Measurements from ENCODE around the gene ITGB2.

The ITGB2 gene

GRCh38 chr21:44844256-44844655, 76.4 kb downstream of the ITGB2 start:
- DNase-seq = no peak

DNA sequence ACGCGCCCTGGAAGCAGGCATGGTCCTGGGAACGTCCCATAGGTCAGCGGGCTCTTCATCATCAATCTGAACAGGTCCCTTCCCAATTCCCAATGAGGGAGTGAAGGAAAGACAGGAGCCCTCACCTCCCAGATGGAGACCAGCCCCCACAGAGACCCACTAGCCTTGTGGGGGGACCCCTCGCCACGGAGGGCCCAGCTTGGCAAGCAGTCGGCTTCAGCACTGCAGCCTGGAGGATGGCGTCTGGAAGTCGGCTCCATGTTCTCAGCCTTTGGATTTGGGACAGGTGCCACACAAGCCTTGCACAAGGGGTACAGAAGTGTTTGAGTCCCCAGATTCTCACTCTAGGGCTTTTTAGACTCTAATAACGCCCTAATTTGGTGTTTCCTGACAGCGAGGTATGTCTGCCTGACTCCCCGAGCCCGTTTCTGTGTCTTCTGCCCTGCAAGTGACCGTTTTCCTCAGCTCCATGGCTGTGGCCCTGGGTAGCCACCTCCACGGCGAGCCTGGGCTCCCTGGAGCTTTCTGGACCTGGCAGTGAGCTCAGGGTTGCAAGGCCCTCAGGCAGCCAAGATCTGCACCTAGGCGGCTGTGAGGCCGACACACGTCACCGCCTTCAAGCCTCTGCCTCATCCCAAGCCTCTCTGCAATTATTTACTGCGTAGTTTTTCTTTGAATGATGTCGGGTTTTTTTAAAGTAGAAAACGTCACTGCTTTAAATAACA, 77.8 kb downstream of the ITGB2 start:
- DNase-seq = no peak

DNA sequence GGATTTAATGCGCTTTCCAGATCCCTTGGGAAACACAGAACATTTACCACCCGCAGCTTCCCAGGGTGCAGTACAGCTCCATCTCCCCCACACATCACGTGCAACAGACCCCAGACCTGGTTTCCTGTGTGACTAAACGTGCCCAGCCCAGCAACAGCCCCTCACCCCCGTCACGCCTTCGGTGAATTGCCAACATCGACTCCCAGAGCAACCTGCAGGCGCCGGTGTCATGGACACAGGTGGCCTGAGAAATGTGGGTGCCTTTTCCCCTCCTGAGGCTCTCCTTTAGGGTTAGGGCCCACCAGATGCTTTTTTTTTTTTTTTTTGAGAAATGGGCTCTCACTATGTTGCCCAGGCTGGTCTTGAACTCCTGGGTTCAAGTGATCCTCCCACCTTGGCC, 78.6 kb downstream of the ITGB2 start:
- DNase-seq = no peak

DNA sequence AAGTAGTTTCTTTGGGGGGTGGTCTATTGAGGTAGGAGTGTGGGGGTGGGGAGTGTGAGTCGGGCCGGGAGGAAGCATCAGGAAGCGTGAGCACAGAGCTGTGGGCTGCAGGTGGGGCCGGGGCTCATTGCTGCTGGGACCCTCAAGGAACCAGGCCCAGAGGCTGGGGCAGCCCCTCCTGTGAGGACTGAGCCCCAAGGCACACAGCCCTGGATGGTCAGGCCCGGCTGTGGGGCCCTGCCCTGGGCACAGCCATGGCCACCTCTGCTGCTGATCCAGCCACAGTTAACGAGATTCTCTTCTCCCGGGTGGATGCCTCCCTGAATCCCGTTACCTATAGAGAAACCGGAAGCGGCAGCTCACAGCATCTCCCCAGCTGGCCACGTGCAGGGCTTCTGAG, 79.9 kb downstream of the ITGB2 start:
- DNase-seq = no peak

DNA sequence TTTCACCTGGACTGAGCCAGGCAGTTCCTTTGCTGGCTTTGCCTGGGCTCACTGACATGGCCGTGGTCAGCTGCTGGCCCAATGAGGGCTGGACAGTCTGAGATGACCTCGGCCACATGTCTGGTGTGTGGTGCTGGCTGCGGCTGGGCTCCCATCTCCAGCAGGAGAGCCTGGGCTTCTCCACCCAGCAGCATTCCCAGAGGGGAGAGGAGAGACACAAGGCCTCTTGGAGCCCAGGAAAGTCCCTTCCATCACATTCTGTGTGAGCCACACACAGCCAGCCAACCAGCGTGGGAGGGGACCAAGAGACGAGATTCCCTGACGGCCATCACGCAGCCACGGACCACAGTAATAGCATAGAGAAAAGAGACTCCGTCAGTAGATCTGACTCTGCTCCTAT, 81.7 kb downstream of the ITGB2 start:
- no peak for DNase-seq

DNA sequence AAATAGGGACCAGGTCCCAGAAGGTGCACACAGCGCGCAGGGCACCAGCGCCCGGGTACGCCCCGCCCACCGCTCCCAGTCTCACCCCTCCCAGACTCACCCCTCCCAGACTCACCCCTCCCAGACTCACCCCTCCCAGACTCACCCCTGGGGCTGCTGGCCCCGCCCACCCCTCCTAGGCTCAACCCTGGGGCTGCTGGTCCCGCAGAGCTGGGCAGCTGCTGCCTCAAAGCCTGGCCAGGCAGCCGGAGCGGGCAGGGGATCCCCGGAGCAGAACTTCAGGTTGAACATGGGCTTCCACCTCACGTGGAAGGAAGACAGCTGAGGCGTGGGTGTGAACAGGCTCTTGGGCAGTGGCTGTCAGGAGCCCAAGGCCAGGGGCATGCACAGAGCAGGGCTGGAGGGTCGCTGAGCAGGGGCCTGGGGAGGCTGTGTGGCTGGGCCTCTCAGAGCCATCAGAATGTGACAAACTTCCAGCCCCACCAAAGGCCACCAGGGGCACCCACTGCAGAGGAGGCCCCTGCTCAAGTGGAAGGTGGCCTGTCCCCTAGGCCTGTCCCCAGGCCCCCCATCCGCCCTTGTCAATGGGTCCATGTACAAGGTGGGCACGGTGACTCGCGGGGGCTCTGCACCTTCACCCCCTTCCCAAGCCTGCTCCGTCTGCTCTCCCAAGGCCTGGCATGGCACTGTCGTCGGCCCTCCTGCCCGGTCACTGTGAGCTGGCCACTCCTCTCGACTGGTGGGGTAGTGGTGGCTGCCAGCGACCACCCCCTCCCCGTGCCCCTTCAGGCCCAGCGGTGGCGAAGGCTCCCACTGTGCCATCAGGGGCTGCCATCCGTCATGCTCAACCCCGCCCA, 82.4 kb downstream of the ITGB2 start:
- no peak for DNase-seq

DNA sequence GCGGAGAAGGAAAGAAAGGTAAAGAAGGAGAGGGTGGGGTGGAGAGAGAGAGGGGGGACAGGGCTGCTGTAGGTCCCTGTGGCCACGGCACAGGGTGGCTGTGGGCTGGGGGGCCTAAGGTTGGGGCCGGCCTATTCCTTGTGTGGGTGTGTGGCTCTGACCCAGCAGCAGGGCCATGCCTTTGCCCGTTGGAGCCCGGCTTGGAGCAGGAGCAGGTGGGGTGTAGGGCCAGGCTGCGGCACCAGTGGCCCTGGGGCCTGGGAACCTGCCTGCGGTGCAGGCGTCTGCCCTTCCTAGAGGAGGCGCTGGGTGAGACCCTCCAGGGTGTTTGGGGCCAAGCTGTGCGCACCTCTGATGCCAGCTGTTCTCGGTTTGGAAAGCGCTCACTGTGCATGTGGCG, 83.2 kb downstream of the ITGB2 start:
- DNase-seq = no peak

DNA sequence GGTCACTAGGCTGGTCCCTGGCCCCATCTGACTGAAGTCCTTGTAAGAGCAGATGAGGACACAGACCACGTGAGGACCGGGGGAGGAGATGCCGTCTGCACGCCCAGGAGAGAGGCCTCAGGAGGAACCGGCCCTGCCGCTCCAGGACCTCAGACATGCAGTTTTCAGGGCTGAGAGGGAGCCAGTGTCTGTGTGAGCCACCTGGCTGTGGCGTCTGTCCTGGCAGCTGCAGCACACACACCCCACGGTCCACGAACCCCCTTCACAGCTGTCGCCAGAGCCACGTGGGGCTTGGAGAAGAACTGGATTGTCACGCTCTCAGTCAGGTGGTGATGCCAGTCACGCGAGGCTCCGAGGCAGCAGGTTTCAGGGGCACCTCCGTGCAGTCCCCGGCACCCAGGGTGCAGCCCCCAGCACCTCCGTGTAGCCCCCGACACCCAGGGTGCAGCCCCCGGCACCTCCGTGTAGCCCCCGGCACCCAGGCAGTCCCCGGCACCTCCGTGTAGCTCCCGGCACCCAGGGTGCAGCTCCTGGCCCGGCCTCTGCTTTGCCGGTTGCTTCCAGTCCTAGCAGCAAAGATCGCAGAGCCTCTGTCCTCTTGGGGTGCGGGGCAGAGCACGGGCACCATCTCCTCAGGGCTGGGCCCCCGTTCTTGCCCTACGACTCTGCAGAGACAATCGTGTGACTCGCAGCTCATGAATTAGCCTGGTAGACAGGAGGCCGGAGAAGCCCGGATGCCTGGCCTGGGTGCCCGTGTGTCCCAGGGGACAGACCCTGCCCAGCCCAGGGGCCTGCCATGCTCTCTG, 83.8 kb downstream of the ITGB2 start:
- peak; percentile 9 for DNase-seq

GRCh38 chr21:44836349-44836665, 84.4 kb downstream of the ITGB2 start:
- DNase-seq = no peak

Measured in NCI-H526 treated with DMSO at 0.1 percent for 48 hours (cell line).